Heart left ventricle (tissue), 16 donors: Measurements from ENCODE around the gene BDP1. TPM values are rescaled to one million over a fixed set of nuclear protein-coding genes. Genes with fewer than 3 reads are reported as not detected.

Experiments
- ATAC-seq, 4 donors: fragments of 200-7000 bp; cut with Tn5 transposase; one replicate each; pipeline ENCODE4 v1.9.1; 2020 to 2022; ENCODE audit warnings: moderate library complexity in 4 of 4, mild to moderate bottlenecking in 3 of 4, moderate number of reproducible peaks in 1 of 4
- DNase-seq, 5 donors: peaks; one replicate each; pipeline ENCODE4 v3.0.0-alpha.2; 2020
- H3K27ac ChIP-seq, 12 donors: fragments of 200-600 bp; sonication (generic) in 4 of 12; one replicate each; pipeline versions ENCODE4 v1.5.0 to v1.8.0; 2016 to 2022; ENCODE audit warnings: mild to moderate bottlenecking in 2 of 12
- H3K27me3 ChIP-seq, 9 donors: fragments of 200-600 bp; sonication (generic) in 2 of 9; one replicate each; pipeline versions ENCODE4 v1.5.1 to v1.8.0; 2016 to 2022; ENCODE audit warnings: mild to moderate bottlenecking in 3 of 9
- H3K36me3 ChIP-seq, 9 donors: fragments of 200-600 bp; sonication (generic) in 2 of 9; one replicate each; pipeline versions ENCODE4 v1.5.0 to v1.8.0; 2018 to 2022; ENCODE audit warnings: mild to moderate bottlenecking in 2 of 9
- H3K4me1 ChIP-seq, 12 donors: fragments of 200-600 bp; sonication (generic) in 4 of 12; one replicate each; pipeline versions ENCODE4 v1.5.0 to v1.8.0; 2016 to 2022; ENCODE audit warnings: mild to moderate bottlenecking in 3 of 12
- H3K4me3 ChIP-seq, 12 donors: fragments of 200-600 bp; sonication (generic) in 4 of 12; one replicate each; pipeline versions ENCODE4 v1.5.0 to v1.8.0; 2017 to 2022; ENCODE audit warnings: mild to moderate bottlenecking in 9 of 12, moderate library complexity in 4 of 12
- H3K9me3 ChIP-seq, 12 donors: fragments of 200-600 bp; sonication (generic) in 4 of 12; one replicate each; pipeline versions ENCODE4 v1.5.0 to v1.8.0; 2016 to 2022; ENCODE audit warnings: mild to moderate bottlenecking in 1 of 12
- CTCF ChIP-seq, 12 donors: fragments of 200-600 bp; sonication (generic) in 4 of 12; IDR thresholded peaks; one replicate each; pipeline versions ENCODE4 v1.5.0 to v1.8.0; 2018 to 2022; ENCODE audit warnings: antibody characterized with exemption in 12 of 12, mild to moderate bottlenecking in 5 of 12
- POLR2A ChIP-seq, 2 donors: fragments of 450-650 bp; IDR thresholded peaks; one replicate each; pipeline ENCODE4 v1.6.1; 2017; ENCODE audit warnings: antibody characterized with exemption in 2 of 2, mild to moderate bottlenecking in 2 of 2, moderate library complexity in 2 of 2
- WGBS, 4 donors: extraction: QIAGEN DNeasy Blood & Tissue Kit in 2 of 4; methylation state at CpG; one replicate each; pipeline versions ENCODE4 v1.1.5 to v1.1.7; 2013 to 2018; 5-methylcytosine and 5-hydroxymethylcytosine counted together
- intact Hi-C, 10 donors: fragments of 100-400 bp; cut with DNase I; formaldehyde crosslinking; loops; one replicate each; pipeline versions ENCODE4 v1.11.1 to v1.14.2; 2022
- polyA plus RNA-seq, 2 donors: library from polyadenylated mRNA; stranded (reverse); fragments of 200-250 nt; gene quantifications; one replicate each; pipeline ENCODE4 v1.2.3, GENCODE V29; 2013
- total RNA-seq, 9 donors: library from RNA; depleted of rRNA in 2 of 9; stranded (reverse); fragments of >200 nt in 2 of 9; fragmentation: NEBNext Ultra II Directional in 3 of 9; extraction: Animal tissue kit (Norgen Biotek cat#: 25700) in 3 of 9; gene quantifications; one replicate each; pipeline versions ENCODE4 v1.1.0 to v1.2.4, GENCODE V29; 2016 to 2023
- donor health status: ischemic (EF 13 %, LVEDD 7.1; RV severe dilation, severe dysfunction).
- donor health status: healthy with polysubstance abuse.
- donor health status: DM: no; HTN: yes; CAD: no.
- donor health status: DM: no; HTN: no; CAD: no.
- donor health status: ischemic (EF 25% LVEDD 6.9; RV normal size, moderate dysfunction).
- donor health status: ischemic (EF 25% LVEDD 5.7; RV mildly dilated, moderate dysfunction).
- donor health status: healthy.
- donor health status: DM: yes; HTN: yes; CAD: no.
- donor health status: ischemic (EF 35%, LVEDD 5.7; RV mildly dilated, moderate dysfunction).
- donor health status: nonischemic (EF 11% LVEDD 7.7; RV severe dilation, severe dysfunction).
- donor health status: DM: yes; HTN: yes; CAD: no.
- donor health status: PGD.
- donor health status: ischemic (EF 29% LVEDD 5.4; RV normal size, mild dysfunction).
- donor health status: nonischemic (EF 23%, LVEDD 6.1; RV moderate dilation, normal function).

The BDP1 gene
- total and polyA plus RNA-seq, 11 donors, result 9.9 to 18.3 (median 16.6) TPM

- H3K9me3 ChIP-seq, result no peaks in the 10 kb centered on the region
- whole genome bisulfite sequencing, 4 donors, result 97 to 100% (median 99%) methylated on average over 1 of the region's 1 CpG
- no peaks in the 10 kb centered on the region for H3K27me3 ChIP-seq
- TF ChIP-seq CTCF (IDR thresholded peaks at IDR 0.05) (no peak), POLR2A (IDR thresholded peaks at IDR 0.05) (no peak)
- ATAC-seq (no peak), DNase-seq (no peak)
- peaks cover 4 to 22% (median 16%) of the 10 kb centered on the region in 12 donors for H3K4me1 ChIP-seq
- H3K27ac ChIP-seq, result no peak overlapping the region
- intact Hi-C loops, result loop anchor here in 4 of 10 donors (5.0 to 10.0 kb wide), 4 partner anchors 37 to 297 kb away; no protein-coding TSS in a partner anchor
- peaks cover 0 to 75% (median 73%) of the 10 kb centered on the region in 9 donors for H3K36me3 ChIP-seq
- no peak overlapping the region for H3K4me3 ChIP-seq
Observed at GRCh38 chr5:71460693-71461092, 5.2 kb downstream of the BDP1 start.

- Histone ChIP-seq H3K4me1 (peaks cover 4 to 19% (median 16%) of the 10 kb centered on the region in 12 donors), H3K27me3 (no peaks in the 10 kb centered on the region), H3K4me3 (no peak overlapping the region), H3K36me3 (peaks cover 0 to 82% (median 79%) of the 10 kb centered on the region in 9 donors), H3K9me3 (no peaks in the 10 kb centered on the region), H3K27ac (no peak overlapping the region)
- intact Hi-C loops, result loop anchor here in 4 of 10 donors (5.0 to 10.0 kb wide), 4 partner anchors 36 to 296 kb away; no protein-coding TSS in a partner anchor
- no peak for ATAC-seq
- 93 to 97% (median 95%) methylated on average over 3 of the region's 3 CpGs for WGBS, 4 donors
- TF ChIP-seq CTCF (IDR thresholded peaks at IDR 0.05) (no peak), POLR2A (IDR thresholded peaks at IDR 0.05) (no peak)
- no peak for DNase-seq
Observed at GRCh38 chr5:71461360-71461759, 5.9 kb downstream of the BDP1 start.

- no peak for TF ChIP-seq POLR2A (IDR thresholded peaks at IDR 0.05)
- no peak for DNase-seq
- no peak overlapping the region for H3K4me3 ChIP-seq
Observed at GRCh38 chr5:71471193-71471592, 15.7 kb downstream of the BDP1 start.

GRCh38 chr5:71475788-71476384 lies 20.4 kb downstream of the BDP1 start:
- TF ChIP-seq CTCF (IDR thresholded peaks at IDR 0.05) (peak in 11 of 12 donors; percentile 19 to 48 (median 40)), POLR2A (IDR thresholded peaks at IDR 0.05) (no peak)
- Histone ChIP-seq H3K27ac (no peak overlapping the region), H3K27me3 (no peaks in the 10 kb centered on the region), H3K36me3 (peaks cover 0 to 99% (median 92%) of the 10 kb centered on the region in 9 donors), H3K9me3 (no peaks in the 10 kb centered on the region), H3K4me1 (no peaks in the 10 kb centered on the region), H3K4me3 (no peak overlapping the region)
- no peak for ATAC-seq
- no peak for DNase-seq
- WGBS, 4 donors, result 68 to 70% (median 69%) methylated on average over 3 of the region's 3 CpGs
- intact Hi-C loops, result loop anchor here in 3 of 10 donors (5.0 to 10.0 kb wide), 2 partner anchors 279 to 281 kb away; no protein-coding TSS in a partner anchor

More at GRCh38 chr5:71471193-71471592, 15.7 kb downstream of the BDP1 start:
- H3K9me3 ChIP-seq, result no peaks in the 10 kb centered on the region
- H3K27me3 ChIP-seq, result no peaks in the 10 kb centered on the region
- H3K36me3 ChIP-seq, result peaks cover 0 to 100% (median 97%) of the 10 kb centered on the region in 9 donors
- H3K27ac ChIP-seq, result no peak overlapping the region
- 90 to 96% (median 92%) methylated on average over 9 of the region's 9 CpGs for WGBS, 4 donors
- no peak for ATAC-seq
- no peaks in the 10 kb centered on the region for H3K4me1 ChIP-seq
- intact Hi-C loops, result loop anchor here in 2 of 10 donors (10.0 kb wide), 1 partner anchor 284 kb away; no protein-coding TSS in a partner anchor
